ENCODE data around the gene FARP2.
A peak's percentile ranks its signal among the peaks of the same experiment; 100 is the strongest.
"Not testable (repeated sequence)": the region's sequence is repeated elsewhere in the genome, so short reads cannot be mapped to it uniquely, and the experiment has no call there.

The FARP2 gene

GRCh38 chr2:241393524-241394196 is 37.6 kb downstream of the FARP2 start (continued):
- TF ChIP-seq PRDM4 (tag by site-specific recombination; IDR thresholded peaks at IDR 0.05) = no peak
- TF ChIP-seq ZNF155 (tag by site-specific recombination; IDR thresholded peaks at IDR 0.05) = no peak
- TF ChIP-seq, protein P1, sequence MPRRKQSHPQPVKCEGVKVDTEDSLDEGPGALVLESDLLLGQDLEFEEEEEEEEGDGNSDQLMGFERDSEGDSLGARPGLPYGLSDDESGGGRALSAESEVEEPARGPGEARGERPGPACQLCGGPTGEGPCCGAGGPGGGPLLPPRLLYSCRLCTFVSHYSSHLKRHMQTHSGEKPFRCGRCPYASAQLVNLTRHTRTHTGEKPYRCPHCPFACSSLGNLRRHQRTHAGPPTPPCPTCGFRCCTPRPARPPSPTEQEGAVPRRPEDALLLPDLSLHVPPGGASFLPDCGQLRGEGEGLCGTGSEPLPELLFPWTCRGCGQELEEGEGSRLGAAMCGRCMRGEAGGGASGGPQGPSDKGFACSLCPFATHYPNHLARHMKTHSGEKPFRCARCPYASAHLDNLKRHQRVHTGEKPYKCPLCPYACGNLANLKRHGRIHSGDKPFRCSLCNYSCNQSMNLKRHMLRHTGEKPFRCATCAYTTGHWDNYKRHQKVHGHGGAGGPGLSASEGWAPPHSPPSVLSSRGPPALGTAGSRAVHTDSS (tag by site-specific recombination; IDR thresholded peaks at IDR 0.05) = no peak
- no peak for TF ChIP-seq KLF8 (tag by site-specific recombination; IDR thresholded peaks at IDR 0.05)
- TF ChIP-seq, protein P2, sequence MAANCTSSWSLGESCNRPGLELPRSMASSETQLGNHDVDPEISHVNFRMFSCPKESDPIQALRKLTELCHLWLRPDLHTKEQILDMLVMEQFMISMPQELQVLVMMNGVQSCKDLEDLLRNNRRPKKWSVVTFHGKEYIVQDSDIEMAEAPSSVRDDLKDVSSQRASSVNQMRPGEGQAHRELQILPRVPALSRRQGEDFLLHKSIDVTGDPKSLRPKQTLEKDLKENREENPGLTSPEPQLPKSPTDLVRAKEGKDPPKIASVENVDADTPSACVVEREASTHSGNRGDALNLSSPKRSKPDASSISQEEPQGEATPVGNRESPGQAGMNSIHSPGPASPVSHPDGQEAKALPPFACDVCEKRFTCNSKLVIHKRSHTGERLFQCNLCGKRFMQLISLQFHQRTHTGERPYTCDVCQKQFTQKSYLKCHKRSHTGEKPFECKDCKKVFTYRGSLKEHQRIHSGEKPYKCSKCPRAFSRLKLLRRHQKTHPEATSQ (tag by site-specific recombination; IDR thresholded peaks at IDR 0.05) = no peak
- no peak for TF ChIP-seq ZBTB21 (tag by site-specific recombination; IDR thresholded peaks at IDR 0.05)
- TF ChIP-seq ZNF76 (tag by site-specific recombination; IDR thresholded peaks at IDR 0.05; ENCODE audit: borderline replicate concordance, low read depth) = no peak
- no peak for TF ChIP-seq ZNF169 (tag by site-specific recombination; IDR thresholded peaks at IDR 0.05)

- H3K36me3 ChIP-seq (ENCODE audit: control insufficient read depth in 2 of 2, insufficient read depth in 1 of 2, low read length in 2 of 2) = peaks cover 0 to 13% of the 10 kb centered on the region in 2 experiments; a peak in 2 of 3 replicates
- H3K9me3 ChIP-seq (ENCODE audit: control insufficient read depth, insufficient read depth, low read depth, low read length); H3K4me3 ChIP-seq (ENCODE audit: low read depth, low read length); POLR2A ChIA-PET; CTCF ChIA-PET; H3K4me1 ChIP-seq (ENCODE audit: control insufficient read depth, insufficient read depth, low read length); H3K27ac ChIP-seq (ENCODE audit: extremely low read depth, low read depth, low read length): not testable (repeated sequence)
- TF ChIP-seq, protein P3, sequence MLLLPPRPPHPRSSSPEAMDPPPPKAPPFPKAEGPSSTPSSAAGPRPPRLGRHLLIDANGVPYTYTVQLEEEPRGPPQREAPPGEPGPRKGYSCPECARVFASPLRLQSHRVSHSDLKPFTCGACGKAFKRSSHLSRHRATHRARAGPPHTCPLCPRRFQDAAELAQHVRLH (tag by site-specific recombination; IDR thresholded peaks at IDR 0.05) = peak; percentile 44; the same call in 1 of the 2 replicates
- TF ChIP-seq ZNF146 (tag by site-specific recombination; IDR thresholded peaks at IDR 0.05) (peak; percentile 92), SCRT2 (tag by site-specific recombination; IDR thresholded peaks at IDR 0.05) (0 out of 2 replicates have a peak, but pooled peaks have one; percentile 6)
Measured at GRCh38 chr2:241396809-241397208, 40.7 kb downstream of the FARP2 start.

GRCh38 chr2:241399941-241400922 is 44.1 kb downstream of the FARP2 start:
- ChIA-PET CTCF (interaction anchor here (0.6 kb wide), 1 partner anchor 52 kb away, joined by 3 read pairs; no protein-coding TSS in a partner anchor), POLR2A (no interaction called here)
- Histone ChIP-seq H3K36me3 (ENCODE audit: control insufficient read depth in 2 of 2, insufficient read depth in 1 of 2, low read length in 2 of 2) (peaks cover 0 to 17% of the 10 kb centered on the region in 2 experiments; a peak in 2 of 3 replicates), H3K4me3 (ENCODE audit: low read depth, low read length) (no peak overlapping the region), H3K4me1 (ENCODE audit: control insufficient read depth, insufficient read depth, low read length) (no peaks in the 10 kb centered on the region), H3K27ac (ENCODE audit: extremely low read depth, low read depth, low read length) (no peak overlapping the region), H3K9me3 (ENCODE audit: control insufficient read depth, insufficient read depth, low read depth, low read length) (no peaks in the 10 kb centered on the region)
- TF ChIP-seq ZNF24 (tag by site-specific recombination; IDR thresholded peaks at IDR 0.05) (no peak), PATZ1 (tag by site-specific recombination; IDR thresholded peaks at IDR 0.05) (no peak)
- TF ChIP-seq, protein P4, sequence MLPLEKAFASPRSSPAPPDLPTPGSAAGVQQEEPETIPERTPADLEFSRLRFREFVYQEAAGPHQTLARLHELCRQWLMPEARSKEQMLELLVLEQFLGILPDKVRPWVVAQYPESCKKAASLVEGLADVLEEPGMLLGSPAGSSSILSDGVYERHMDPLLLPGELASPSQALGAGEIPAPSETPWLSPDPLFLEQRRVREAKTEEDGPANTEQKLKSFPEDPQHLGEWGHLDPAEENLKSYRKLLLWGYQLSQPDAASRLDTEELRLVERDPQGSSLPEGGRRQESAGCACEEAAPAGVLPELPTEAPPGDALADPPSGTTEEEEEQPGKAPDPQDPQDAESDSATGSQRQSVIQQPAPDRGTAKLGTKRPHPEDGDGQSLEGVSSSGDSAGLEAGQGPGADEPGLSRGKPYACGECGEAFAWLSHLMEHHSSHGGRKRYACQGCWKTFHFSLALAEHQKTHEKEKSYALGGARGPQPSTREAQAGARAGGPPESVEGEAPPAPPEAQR (tag by site-specific recombination; IDR thresholded peaks at IDR 0.05) = no peak

All from HEK293 (cell line).